Smooth muscle cell (in vitro differentiated cells): ENCODE measurements around the gene ENKD1. TPM values are rescaled to one million over a fixed set of nuclear protein-coding genes. Genes with fewer than 3 reads are reported as not detected.

Source experiments
- DNase-seq: peaks from one replicate; lab custom pipeline; 2025; ENCODE audit not compliant: unreplicated experiment; lab: John Stamatoyannopoulos, UW
- H2AFZ ChIP-seq: fragments of 200-600 bp; sonication (generic); 2 replicates; pipeline ENCODE4 v1.6.0; 2016; ENCODE audit warnings: antibody characterized with exemption, low read depth, mild to moderate bottlenecking
- H3F3A ChIP-seq: fragments of 200-600 bp; sonication (generic); 2 replicates; pipeline ENCODE4 v1.6.0; 2017; ENCODE audit warnings: antibody characterized with exemption, low read depth
- H3K27ac ChIP-seq: fragments of 200-600 bp; sonication (generic); 2 replicates; pipeline ENCODE4 v1.5.1; 2016; ENCODE audit warnings: low read depth, mild to moderate bottlenecking
- H3K27me3 ChIP-seq: fragments of 200-600 bp; sonication (generic); 2 replicates; pipeline ENCODE4 v1.6.1; 2016; ENCODE audit warnings: low read depth, mild to moderate bottlenecking
- H3K36me3 ChIP-seq: fragments of 200-600 bp; sonication (generic); 2 replicates; pipeline ENCODE4 v1.5.1; 2016; ENCODE audit warnings: low read depth
- H3K4me1 ChIP-seq: fragments of 200-600 bp; sonication (generic); 2 replicates; pipeline ENCODE4 v1.5.1; 2016; ENCODE audit warnings: low read depth
- H3K4me2 ChIP-seq: fragments of 200-600 bp; sonication (generic); 2 replicates; pipeline ENCODE4 v1.6.0; 2016; ENCODE audit warnings: mild to moderate bottlenecking
- H3K4me3 ChIP-seq: fragments of 200-600 bp; sonication (generic); 2 replicates; pipeline ENCODE4 v1.5.1; 2016; ENCODE audit warnings: mild to moderate bottlenecking
- H3K79me2 ChIP-seq: fragments of 200-600 bp; sonication (generic); 2 replicates; pipeline ENCODE4 v1.6.0; 2016; ENCODE audit warnings: low read depth, mild to moderate bottlenecking
- H3K9ac ChIP-seq: fragments of 200-600 bp; sonication (generic); 2 replicates; pipeline ENCODE4 v1.6.0; 2016; ENCODE audit warnings: low read depth
- H3K9me3 ChIP-seq: fragments of 200-600 bp; sonication (generic); replicated peaks from 2 replicates; pipeline ENCODE4 v1.5.1; 2016; ENCODE audit warnings: low read depth
- H4K20me1 ChIP-seq: fragments of 200-600 bp; sonication (generic); 2 replicates; pipeline ENCODE4 v1.6.0; 2016; ENCODE audit warnings: low read depth
- CTCF ChIP-seq: fragments of 200-600 bp; sonication (generic); IDR thresholded peaks from 2 replicates; pipeline ENCODE4 v1.5.1; 2017; ENCODE audit warnings: borderline replicate concordance, mild to moderate bottlenecking, antibody characterized with exemption; ENCODE audit not compliant: insufficient read depth, poor library complexity, severe bottlenecking
- WGBS: methylation state at CpG from one replicate; pipeline ENCODE4 v1.1.7; 2016; ENCODE audit warnings: low lambda C conversion rate; 5-methylcytosine and 5-hydroxymethylcytosine counted together
- polyA plus RNA-seq: library from polyadenylated mRNA; unstranded; fragments of >200 nt; fragmentation: Nextera tagmentation; extraction: Ambion mirVana; gene quantifications from 2 replicates; pipeline ENCODE4 v1.2.1, GENCODE V29; 2016
- total RNA-seq: library from RNA; depleted of rRNA; stranded (reverse); fragments of >200 nt; gene quantifications from 2 replicates; pipeline ENCODE4 v1.2.3, GENCODE V29; 2014

Gene ENKD1
- total and polyA plus RNA-seq, 2 experiments from 2014 or later = 9.8 to 14.2 TPM

- no peak for DNase-seq
- H3K27me3 ChIP-seq = peaks cover 22% of the 10 kb centered on the region
- H3K36me3 ChIP-seq = no peaks in the 10 kb centered on the region
- no peaks in the 10 kb centered on the region for H3K9me3 ChIP-seq
- H3K4me1 ChIP-seq = no peaks in the 10 kb centered on the region
- no peak overlapping the region for H3K27ac ChIP-seq
- peak overlapping the region; percentile 46 for H3K4me3 ChIP-seq
- 5% methylated on average over 23 of the region's 68 CpGs for WGBS
- H3K4me2 ChIP-seq = peak overlapping the region; percentile 87
- H2AFZ ChIP-seq = no peak overlapping the region
- no peaks in the 10 kb centered on the region for H3K79me2 ChIP-seq
- H3K9ac ChIP-seq = no peak overlapping the region
- H4K20me1 ChIP-seq = no peaks in the 10 kb centered on the region
- TF ChIP-seq CTCF = peak; percentile 23
- H3F3A ChIP-seq = no peaks in the 10 kb centered on the region
These were observed 13.3 kb downstream of the ENKD1 start for GRCh38 chr16:67653128-67653788.

GRCh38 chr16:67652578-67653127, 13.9 kb downstream of the ENKD1 start:
- H3K36me3 ChIP-seq = no peaks in the 10 kb centered on the region
- no peaks in the 10 kb centered on the region for H3K4me1 ChIP-seq
- WGBS = 52% methylated on average over 3 of the region's 59 CpGs
- no peaks in the 10 kb centered on the region for H3K79me2 ChIP-seq
- no peaks in the 10 kb centered on the region for H3K9me3 ChIP-seq
- no peak for TF ChIP-seq CTCF
- H3K27me3 ChIP-seq = peaks cover 22% of the 10 kb centered on the region
- no peak overlapping the region for H3K9ac ChIP-seq
- H3K27ac ChIP-seq = no peak overlapping the region
- H3K4me3 ChIP-seq = peak overlapping the region; percentile 46
- no peaks in the 10 kb centered on the region for H3F3A ChIP-seq
- H3K4me2 ChIP-seq = peak overlapping the region; percentile 87
- no peak overlapping the region for H2AFZ ChIP-seq
- no peaks in the 10 kb centered on the region for H4K20me1 ChIP-seq
- no peak for DNase-seq

GRCh38 chr16:67651847-67652246, 14.7 kb downstream of the ENKD1 start:
- Histone ChIP-seq H3K79me2 (no peaks in the 10 kb centered on the region), H4K20me1 (no peaks in the 10 kb centered on the region), H3K4me2 (no peak overlapping the region), H3F3A (no peaks in the 10 kb centered on the region), H3K4me3 (no peak overlapping the region), H3K27ac (no peak overlapping the region), H3K36me3 (no peaks in the 10 kb centered on the region), H3K9ac (no peak overlapping the region), H2AFZ (no peak overlapping the region), H3K9me3 (no peaks in the 10 kb centered on the region), H3K27me3 (peaks cover 28% of the 10 kb centered on the region), H3K4me1 (no peaks in the 10 kb centered on the region)
- WGBS = 85% methylated on average over 4 of the region's 4 CpGs
- no peak for TF ChIP-seq CTCF
- no peak for DNase-seq

GRCh38 chr16:67651039-67651438, 15.5 kb downstream of the ENKD1 start:
- H3K36me3 ChIP-seq = no peaks in the 10 kb centered on the region
- H3K9me3 ChIP-seq = no peaks in the 10 kb centered on the region
- H3K27ac ChIP-seq = no peak overlapping the region
- WGBS = 92% methylated on average over 6 of the region's 7 CpGs
- H3K27me3 ChIP-seq = peaks cover 34% of the 10 kb centered on the region
- no peaks in the 10 kb centered on the region for H3K79me2 ChIP-seq
- TF ChIP-seq CTCF = no peak
- no peak overlapping the region for H3K4me2 ChIP-seq
- H3F3A ChIP-seq = no peaks in the 10 kb centered on the region
- no peaks in the 10 kb centered on the region for H4K20me1 ChIP-seq
- H2AFZ ChIP-seq = no peak overlapping the region
- no peaks in the 10 kb centered on the region for H3K4me1 ChIP-seq
- no peak for DNase-seq
- H3K9ac ChIP-seq = no peak overlapping the region
- no peak overlapping the region for H3K4me3 ChIP-seq
